ENCODE measurements around the gene NUMBL.

- TF ChIP-seq CTCF (IDR thresholded peaks at IDR 0.05 in 2 of 3, conservative IDR thresholded peaks at IDR 0.05 in 1 of 3; ENCODE audit: borderline replicate concordance in 1 of 3, insufficient read depth in 1 of 3, low read depth in 2 of 3, low read length in 2 of 3): no peak
- TF ChIP-seq ZBTB33 (IDR thresholded peaks at IDR 0.05; ENCODE audit: extremely low read depth, insufficient replicate concordance, low read length): no peak
- TF ChIP-seq ELF1 (IDR thresholded peaks at IDR 0.05; ENCODE audit: borderline replicate concordance, low read depth): no peak
- TF ChIP-seq ZNF274 (IDR thresholded peaks at IDR 0.05; ENCODE audit: low read depth, low read length): no peak
- no peak for TF ChIP-seq EZH2phosphoT487 (IDR thresholded peaks at IDR 0.05; ENCODE audit: borderline replicate concordance)
- no peak for TF ChIP-seq REST (IDR thresholded peaks at IDR 0.05; ENCODE audit: low read depth)
- TF ChIP-seq CEBPB (IDR thresholded peaks at IDR 0.05; ENCODE audit: low read depth): no peak
- no peak for TF ChIP-seq YY1 (IDR thresholded peaks at IDR 0.05; ENCODE audit: extremely low read depth, insufficient replicate concordance, low read depth, low read length)
These were observed 27.7 kb upstream of the NUMBL start for GRCh38 chr19:40717880-40718773.

Data from HCT116 (cell line).